H9 (cell line): ENCODE data around the gene PARP12. TPM values are rescaled to one million over a fixed set of nuclear protein-coding genes. Genes with fewer than 3 reads are reported as not detected.

ENCODE experiments used
- DNase-seq: peaks from one replicate; pipeline ENCODE4 v3.0.0-alpha.2; 2017
- H2AFZ ChIP-seq: one replicate; pipeline ENCODE4 v1.6.1; 2013; ENCODE audit warnings: mild to moderate bottlenecking, low read length, control low read depth, moderate library complexity
- H2AK5ac ChIP-seq: 2 replicates; pipeline ENCODE4 v1.6.1; 2013; ENCODE audit warnings: low read length, control low read depth, mixed read lengths; ENCODE audit not compliant: insufficient read length
- H2BK120ac ChIP-seq: one replicate; pipeline ENCODE4 v1.6.1; 2013; ENCODE audit warnings: low read depth, mild to moderate bottlenecking, low read length, control low read depth, inconsistent platforms; ENCODE audit not compliant: poor library complexity, severe bottlenecking
- H2BK12ac ChIP-seq: 2 replicates; pipeline ENCODE4 v1.6.1; 2013; ENCODE audit warnings: low read length, control low read depth, mixed read lengths, low read depth; ENCODE audit not compliant: insufficient read length
- H2BK15ac ChIP-seq: 2 replicates; pipeline ENCODE4 v1.6.1; 2013; ENCODE audit warnings: low read depth, low read length, control low read depth
- H2BK20ac ChIP-seq: one replicate; pipeline ENCODE4 v1.6.1; 2013; ENCODE audit warnings: low read depth, mild to moderate bottlenecking, low read length, control low read depth, inconsistent platforms; ENCODE audit not compliant: poor library complexity, severe bottlenecking
- H2BK5ac ChIP-seq: 2 replicates; pipeline ENCODE4 v1.6.1; 2013; ENCODE audit warnings: low read length, control low read depth, mixed read lengths; ENCODE audit not compliant: insufficient read length
- H3K14ac ChIP-seq: 2 replicates; pipeline ENCODE4 v1.6.1; 2013; ENCODE audit warnings: low read length, control low read depth; ENCODE audit not compliant: insufficient read depth
- H3K18ac ChIP-seq: 2 replicates; pipeline ENCODE4 v1.6.1; 2013; ENCODE audit warnings: low read depth, mild to moderate bottlenecking, mixed read lengths, low read length, control low read depth; ENCODE audit not compliant: insufficient read length
- H3K23ac ChIP-seq: 2 replicates; pipeline ENCODE4 v1.6.1; 2013; ENCODE audit warnings: low read length, control low read depth, mixed read lengths, low read depth; ENCODE audit not compliant: insufficient read length
- H3K23me2 ChIP-seq: 2 replicates; pipeline ENCODE4 v1.6.1; 2013; ENCODE audit warnings: low read depth, mild to moderate bottlenecking, mixed read lengths, low read length, control low read depth; ENCODE audit not compliant: insufficient read length, poor library complexity, severe bottlenecking
- H3K27ac ChIP-seq: 2 replicates; pipeline ENCODE4 v1.5.1; 2013; ENCODE audit warnings: low read length, control low read depth, mixed read lengths, low read depth; ENCODE audit not compliant: insufficient read length
- H3K27me3 ChIP-seq: 2 replicates; pipeline ENCODE4 v1.6.1; 2013; ENCODE audit warnings: low read length, control low read depth, inconsistent platforms; ENCODE audit not compliant: insufficient read depth
- H3K4ac ChIP-seq: 2 replicates; pipeline ENCODE4 v1.6.1; 2013; ENCODE audit warnings: low read depth, mild to moderate bottlenecking, control low read depth, inconsistent platforms, low read length, moderate library complexity
- H3K4me1 ChIP-seq: 2 replicates; pipeline ENCODE4 v1.6.1; 2013; ENCODE audit warnings: low read length, control low read depth, inconsistent platforms; ENCODE audit not compliant: insufficient read depth
- H3K4me2 ChIP-seq: 2 replicates; pipeline ENCODE4 v1.6.1; 2013; ENCODE audit warnings: low read length, control low read depth, mixed read lengths; ENCODE audit not compliant: insufficient read length, insufficient read depth
- H3K56ac ChIP-seq: 2 replicates; pipeline ENCODE4 v1.6.1; 2013; ENCODE audit warnings: low read depth, mild to moderate bottlenecking, mixed read lengths, low read length, control low read depth; ENCODE audit not compliant: insufficient read length
- H3K79me1 ChIP-seq: 2 replicates; pipeline ENCODE4 v1.6.1; 2013; ENCODE audit warnings: low read depth, mild to moderate bottlenecking, moderate library complexity, low read length, control low read depth, inconsistent platforms; ENCODE audit not compliant: insufficient read depth, poor library complexity, severe bottlenecking
- H3K79me2 ChIP-seq: 2 replicates; pipeline ENCODE4 v1.6.1; 2013; ENCODE audit warnings: low read length, control low read depth, inconsistent platforms; ENCODE audit not compliant: insufficient read depth
- H3K9ac ChIP-seq: 2 replicates; pipeline ENCODE4 v1.6.1; 2013; ENCODE audit warnings: low read length, control low read depth, mixed read lengths; ENCODE audit not compliant: insufficient read length; ENCODE audit errors: extremely low read depth
- H3K9me3 ChIP-seq: one replicate; pipeline ENCODE4 v1.6.1; 2013; ENCODE audit warnings: low read depth, low read length, inconsistent platforms; ENCODE audit not compliant: control insufficient read depth
- H3T11ph ChIP-seq: one replicate; pipeline ENCODE4 v1.6.1; 2013; ENCODE audit warnings: mild to moderate bottlenecking, low read length, control low read depth, inconsistent platforms
- H4K20me1 ChIP-seq: one replicate; pipeline ENCODE4 v1.6.1; 2013; ENCODE audit not compliant: control insufficient read depth, insufficient read length, insufficient read depth
- H4K5ac ChIP-seq: 2 replicates; pipeline ENCODE4 v1.6.1; 2013; ENCODE audit warnings: low read depth, mild to moderate bottlenecking, mixed read lengths, low read length, control low read depth; ENCODE audit not compliant: insufficient read length
- H4K8ac ChIP-seq: replicated peaks from 2 replicates; pipeline ENCODE4 v1.6.1; 2013; ENCODE audit warnings: low read length, control low read depth, mixed read lengths, low read depth; ENCODE audit not compliant: insufficient read length
- H4K91ac ChIP-seq: 2 replicates; pipeline ENCODE4 v1.6.1; 2013; ENCODE audit warnings: low read depth, mild to moderate bottlenecking, moderate library complexity, mixed read lengths, low read length, control low read depth; ENCODE audit not compliant: insufficient read length
- H3K27ac Mint-ChIP-seq, 3 experiments: 2 replicates in 2 of 3; 3 replicates in 1 of 3; pipeline ENCODE4 v1.8.0; 2020 to 2021; ENCODE audit warnings: mixed read lengths in 3 of 3, mild to moderate bottlenecking in 1 of 3, moderate library complexity in 1 of 3
- H3K27me3 Mint-ChIP-seq: 2 replicates; pipeline ENCODE4 v1.8.0; 2021; ENCODE audit warnings: low read depth, mild to moderate bottlenecking, moderate library complexity, mixed read lengths
- H3K36me3 Mint-ChIP-seq, 3 experiments: 2 replicates in 2 of 3; 3 replicates in 1 of 3; pipeline ENCODE4 v1.8.0; 2020 to 2021; ENCODE audit warnings: low read depth in 3 of 3, mixed read lengths in 3 of 3; ENCODE audit not compliant: insufficient read depth in 1 of 3
- H3K4me1 Mint-ChIP-seq, 2 experiments: 2 replicates each; pipeline ENCODE4 v1.8.0; 2020; ENCODE audit warnings: mixed read lengths in 2 of 2
- H3K4me3 Mint-ChIP-seq, 2 experiments: 2 replicates in 1 of 2; 3 replicates in 1 of 2; pipeline ENCODE4 v1.8.0; 2020 to 2021; ENCODE audit warnings: mild to moderate bottlenecking in 2 of 2, mixed read lengths in 2 of 2, moderate library complexity in 1 of 2
- H3K9me3 Mint-ChIP-seq, 2 experiments: 2 replicates in 1 of 2; 3 replicates in 1 of 2; pipeline ENCODE4 v1.8.0; 2020; ENCODE audit warnings: mild to moderate bottlenecking in 2 of 2, mixed read lengths in 2 of 2, moderate library complexity in 1 of 2
- CTCF ChIP-seq: fragments of 200-600 bp; sonication (generic); conservative IDR thresholded peaks from 3 replicates; pipeline ENCODE4 v1.8.0; 2021; ENCODE audit warnings: antibody characterized with exemption, mild to moderate bottlenecking
- WGBS: extraction: QIAGEN DNeasy Blood & Tissue Kit; methylation state at CpG from one replicate; pipeline ENCODE4 v1.1.7; 2013; ENCODE audit warnings: missing lambda C conversion rate, low lambda C conversion rate, mixed read lengths; ENCODE audit not compliant: insufficient read length; ENCODE audit errors: extremely low coverage; 5-methylcytosine and 5-hydroxymethylcytosine counted together
- total RNA-seq: library from RNA; stranded (reverse); gene quantifications from 2 replicates; pipeline ENCODE4 v1.2.1, GENCODE V29; 2021

The PARP12 gene
- total RNA-seq, 1 experiment from 2014 or later = 11.8 TPM

- Histone ChIP-seq H2AK5ac (no peak overlapping the region), H3K56ac (no peak overlapping the region), H3K4me1 (no peaks in the 10 kb centered on the region), H2BK12ac (no peak overlapping the region), H3K14ac (no peak overlapping the region), H2AFZ (no peak overlapping the region), H4K8ac (no peak overlapping the region), H4K91ac (no peak overlapping the region), H3T11ph (no peak overlapping the region), H3K27me3 (peaks cover 5% of the 10 kb centered on the region; the same call in 1 of the 2 replicates), H4K20me1 (no peaks in the 10 kb centered on the region), H4K5ac (no peak overlapping the region), H3K27ac (no peak overlapping the region), H3K9ac (no peak overlapping the region), H3K79me2 (no peaks in the 10 kb centered on the region; the same call in 1 of the 2 replicates), H2BK120ac (no peak overlapping the region), H2BK15ac (no peak overlapping the region), H3K23me2 (peaks cover 3% of the 10 kb centered on the region), H3K23ac (no peak overlapping the region), H3K18ac (no peak overlapping the region), H3K9me3 (no peaks in the 10 kb centered on the region), H2BK20ac (no peak overlapping the region), H3K4me2 (no peak overlapping the region), H3K79me1 (no peaks in the 10 kb centered on the region), H3K4ac (no peak overlapping the region), H2BK5ac (no peak overlapping the region)
- Mint-ChIP-seq H3K27me3 (peaks cover 18% of the 10 kb centered on the region), H3K4me3 (no peak overlapping the region), H3K27ac (no peak overlapping the region), H3K4me1 (peaks cover 4 to 12% of the 10 kb centered on the region in 2 experiments; a peak in 3 of 4 replicates), H3K9me3 (no peaks in the 10 kb centered on the region; a peak in 1 of 5 replicates), H3K36me3 (peaks cover 0 to 3% (median 0%) of the 10 kb centered on the region in 3 experiments; a peak in 3 of 7 replicates)
- no peak for DNase-seq
- no CpG with 5 or more reads among the region's 3 CpGs for WGBS
- TF ChIP-seq CTCF = no peak
Observed at GRCh38 chr7:140057143-140057535, 5.6 kb downstream of the PARP12 start.
